Keratinocyte (primary cell): ENCODE data around the gene ACSM3. TPM values are rescaled to one million over a fixed set of nuclear protein-coding genes. Genes with fewer than 3 reads are reported as not detected.
"Not testable (repeated sequence)": the region's sequence is repeated elsewhere in the genome, so short reads cannot be mapped to it uniquely, and the experiment has no call there.

Experiments used
- DNase-seq: peaks from one replicate; pipeline ENCODE4 v3.0.0-alpha.2; 2011; ENCODE audit warnings: low read depth, missing footprints, low spot score
- FAIRE-seq: peaks from 2 replicates; lab custom pipeline; 2011; peaks lifted over from hg19 to GRCh38; lab: Jason Lieb, UNC
- H2AFZ ChIP-seq: 2 replicates; pipeline ENCODE4 v1.6.0; 2012; ENCODE audit warnings: low read length, control low read depth, inconsistent platforms; ENCODE audit not compliant: control insufficient read depth
- H3K27ac ChIP-seq: 2 replicates; pipeline ENCODE4 v1.5.1; 2011; ENCODE audit warnings: low read length; ENCODE audit not compliant: control insufficient read depth, insufficient read depth
- H3K27me3 ChIP-seq: 3 replicates; pipeline ENCODE4 v1.6.0; 2011; ENCODE audit warnings: low read length; ENCODE audit not compliant: control insufficient read depth, insufficient read depth; ENCODE audit errors: extremely low read depth
- H3K36me3 ChIP-seq, 2 experiments: 2 replicates in 1 of 2; 3 replicates in 1 of 2; pipeline ENCODE4 v1.5.1; 2011; ENCODE audit warnings: low read length in 2 of 2, mild to moderate bottlenecking in 1 of 2; ENCODE audit not compliant: control insufficient read depth in 2 of 2, insufficient read depth in 2 of 2; ENCODE audit errors: extremely low read depth in 1 of 2
- H3K4me1 ChIP-seq: 3 replicates; pipeline ENCODE4 v1.5.1; 2011; ENCODE audit warnings: low read length; ENCODE audit not compliant: control insufficient read depth, insufficient read depth; ENCODE audit errors: extremely low read depth
- H3K4me2 ChIP-seq: 3 replicates; pipeline ENCODE4 v1.6.0; 2011; ENCODE audit warnings: low read depth, low read length; ENCODE audit not compliant: control insufficient read depth, insufficient read depth; ENCODE audit errors: extremely low read depth
- H3K4me3 ChIP-seq, 3 experiments: fragments of 200-600 bp in 1 of 3; sonication (generic) in 1 of 3; 2 replicates in 2 of 3; 3 replicates in 1 of 3; pipeline ENCODE4 v1.5.1; 2011 to 2016; ENCODE audit warnings: low read length in 3 of 3, mild to moderate bottlenecking in 3 of 3, control low read depth in 2 of 3, inconsistent platforms in 1 of 3, low read depth in 1 of 3, mixed read lengths in 1 of 3, mixed run types in 1 of 3, moderate library complexity in 1 of 3; ENCODE audit not compliant: control insufficient read depth in 2 of 3, insufficient read depth in 2 of 3; ENCODE audit errors: extremely low read depth in 1 of 3
- H3K79me2 ChIP-seq: 2 replicates; pipeline ENCODE4 v1.6.0; 2012; ENCODE audit warnings: low read length; ENCODE audit not compliant: control insufficient read depth, insufficient read depth
- H3K9ac ChIP-seq: 3 replicates; pipeline ENCODE4 v1.6.0; 2011; ENCODE audit warnings: low read length; ENCODE audit not compliant: control insufficient read depth, insufficient read depth; ENCODE audit errors: extremely low read depth
- H3K9me1 ChIP-seq: 3 replicates; pipeline ENCODE4 v1.6.0; 2011; ENCODE audit warnings: low read length; ENCODE audit not compliant: control insufficient read depth, insufficient read depth; ENCODE audit errors: extremely low read depth
- H3K9me3 ChIP-seq: 2 replicates; pipeline ENCODE4 v1.5.1; 2012; ENCODE audit warnings: low read depth, low read length; ENCODE audit not compliant: control insufficient read depth
- H4K20me1 ChIP-seq: 3 replicates; pipeline ENCODE4 v1.6.0; 2011; ENCODE audit warnings: low read length; ENCODE audit not compliant: control insufficient read depth, insufficient read depth; ENCODE audit errors: extremely low read depth
- EZH2 ChIP-seq: IDR thresholded peaks from one replicate; pipeline ENCODE4 v1.6.1; 2012; ENCODE audit warnings: inconsistent platforms, mild to moderate bottlenecking, low read length, moderate library complexity
- dilution Hi-C: fragments of 300-500 bp; cut with MboI; formaldehyde crosslinking; loops from one replicate; pipeline ENCODE4 v1.7.0; 2020; ENCODE audit warnings: low sequenced_read_pairs; ENCODE audit not compliant: extremely low pct_ligation_motif_present
- polyA plus RNA-seq, 5 experiments: library from polyadenylated mRNA; depleted of rRNA in 3 of 5; stranded (reverse) in 3 of 5; stranded (forward) in 1 of 5; unstranded in 1 of 5; fragments of >200 nt; gene quantifications; 1 replicate in 1 of 5; 2 replicates in 3 of 5; 3 replicates in 1 of 5; pipeline versions ENCODE4 v1.2.1 to v1.2.3, GENCODE V29; 2011 to 2012; ENCODE audit warnings: missing spikeins in 2 of 5, low read depth in 1 of 5, low replicate concordance in 1 of 5
- TF ChIP-seq, protein P1 (sequence below), 3 experiments: IDR thresholded peaks in 1 of 3; conservative IDR thresholded peaks in 1 of 3; optimal IDR thresholded peaks in 1 of 3; 2 replicates in 2 of 3; 3 replicates in 1 of 3; pipeline versions ENCODE3 to v1.5.1; 2011; ENCODE audit warnings: low read length in 3 of 3, mild to moderate bottlenecking in 3 of 3, moderate library complexity in 2 of 3, control low read depth in 1 of 3, inconsistent platforms in 1 of 3; ENCODE audit not compliant: insufficient read depth in 2 of 3; ENCODE audit errors: extremely low read depth in 1 of 3

The ACSM3 gene
- polyA plus RNA-seq, 1 donor (not counting 4 experiments of a cell fraction or from before 2014, with no cell fraction given), result 0.38 TPM

DNA sequence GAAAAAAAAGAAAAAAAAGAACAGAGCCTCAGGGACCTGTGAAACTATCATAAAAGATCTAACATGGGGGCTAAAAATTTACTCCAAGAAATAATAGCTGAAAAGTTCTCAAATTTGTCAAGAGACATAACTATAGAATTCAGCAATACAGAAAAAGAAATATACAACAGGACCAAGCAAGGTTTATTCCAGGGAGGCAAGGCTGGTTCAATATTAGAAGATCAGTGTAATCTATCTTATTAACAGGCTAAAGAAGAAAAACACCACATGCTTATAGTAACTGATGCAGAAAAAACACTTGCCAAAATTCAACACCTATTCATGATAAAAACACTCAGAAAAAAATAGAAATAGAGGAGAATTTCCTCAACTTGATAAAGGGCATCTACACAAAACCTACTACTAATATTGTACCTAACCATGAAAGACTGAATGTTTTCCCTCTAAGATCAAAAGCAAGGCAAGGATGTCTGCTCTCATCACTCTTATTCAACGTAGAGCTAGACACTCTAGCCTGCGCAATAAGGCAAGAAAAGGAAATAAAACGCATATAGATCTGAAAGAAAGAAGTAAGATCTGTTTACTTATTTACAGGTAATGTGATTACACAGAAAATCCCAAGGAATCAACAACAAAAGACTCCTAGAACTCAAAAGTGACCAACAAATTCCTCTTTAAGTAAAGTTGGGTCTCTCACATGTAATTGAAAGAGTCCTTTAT is 1.2 kb upstream of the ACSM3 start:
- Histone ChIP-seq H4K20me1 (no peaks in the 10 kb centered on the region), H3K27ac (no peak overlapping the region), H3K79me2 (no peaks in the 10 kb centered on the region), H3K4me1 (peaks cover 5% of the 10 kb centered on the region), H2AFZ (no peak overlapping the region), H3K36me3 (no peaks in the 10 kb centered on the region), H3K27me3 (no peaks in the 10 kb centered on the region), H3K9me3 (no peaks in the 10 kb centered on the region), H3K4me3 (no peak overlapping the region), H3K9ac (no peak overlapping the region), H3K9me1 (no peaks in the 10 kb centered on the region), H3K4me2 (no peak overlapping the region)
- dilution Hi-C loops, result no loop called here
- TF ChIP-seq EZH2, result no peak
- TF ChIP-seq, protein P1, sequence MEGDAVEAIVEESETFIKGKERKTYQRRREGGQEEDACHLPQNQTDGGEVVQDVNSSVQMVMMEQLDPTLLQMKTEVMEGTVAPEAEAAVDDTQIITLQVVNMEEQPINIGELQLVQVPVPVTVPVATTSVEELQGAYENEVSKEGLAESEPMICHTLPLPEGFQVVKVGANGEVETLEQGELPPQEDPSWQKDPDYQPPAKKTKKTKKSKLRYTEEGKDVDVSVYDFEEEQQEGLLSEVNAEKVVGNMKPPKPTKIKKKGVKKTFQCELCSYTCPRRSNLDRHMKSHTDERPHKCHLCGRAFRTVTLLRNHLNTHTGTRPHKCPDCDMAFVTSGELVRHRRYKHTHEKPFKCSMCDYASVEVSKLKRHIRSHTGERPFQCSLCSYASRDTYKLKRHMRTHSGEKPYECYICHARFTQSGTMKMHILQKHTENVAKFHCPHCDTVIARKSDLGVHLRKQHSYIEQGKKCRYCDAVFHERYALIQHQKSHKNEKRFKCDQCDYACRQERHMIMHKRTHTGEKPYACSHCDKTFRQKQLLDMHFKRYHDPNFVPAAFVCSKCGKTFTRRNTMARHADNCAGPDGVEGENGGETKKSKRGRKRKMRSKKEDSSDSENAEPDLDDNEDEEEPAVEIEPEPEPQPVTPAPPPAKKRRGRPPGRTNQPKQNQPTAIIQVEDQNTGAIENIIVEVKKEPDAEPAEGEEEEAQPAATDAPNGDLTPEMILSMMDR (optimal IDR thresholded peaks at IDR 0.05 in 1 of 3, IDR thresholded peaks at IDR 0.05 in 1 of 3, conservative IDR thresholded peaks at IDR 0.05 in 1 of 3; ENCODE audit: extremely low read depth in 1 of 3, insufficient read depth in 2 of 3, low read length in 3 of 3), result no peak
- FAIRE-seq (no peak), DNase-seq (no peak)

DNA sequence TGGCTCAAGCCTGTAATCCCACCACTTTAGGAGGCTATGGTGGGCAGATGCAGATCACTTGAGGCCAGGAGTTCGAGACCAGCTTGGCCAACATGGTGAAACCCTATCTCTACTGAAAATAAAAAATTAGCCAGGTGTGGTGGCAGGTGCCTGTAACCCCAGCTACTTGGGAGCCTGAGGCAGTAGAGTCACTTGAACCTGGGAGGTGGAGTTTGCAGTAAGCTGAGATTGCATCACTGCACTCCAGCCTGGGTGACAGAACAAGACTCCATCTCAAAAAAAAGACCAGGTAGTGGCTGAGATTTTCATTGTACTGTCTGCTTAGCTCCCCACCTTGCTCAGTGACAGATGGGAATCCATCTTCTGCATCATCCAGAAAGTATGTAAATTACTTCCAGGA is 634 bp downstream of the ACSM3 start:
- dilution Hi-C loops, FAIRE-seq, H3K4me1 ChIP-seq, H2AFZ ChIP-seq, H3K79me2 ChIP-seq, H3K9me3 ChIP-seq, H4K20me1 ChIP-seq, H3K9me1 ChIP-seq, H3K9ac ChIP-seq, H3K4me2 ChIP-seq, H3K27me3 ChIP-seq, DNase-seq, H3K27ac ChIP-seq, H3K4me3 ChIP-seq, H3K36me3 ChIP-seq: not testable (repeated sequence)

DNA sequence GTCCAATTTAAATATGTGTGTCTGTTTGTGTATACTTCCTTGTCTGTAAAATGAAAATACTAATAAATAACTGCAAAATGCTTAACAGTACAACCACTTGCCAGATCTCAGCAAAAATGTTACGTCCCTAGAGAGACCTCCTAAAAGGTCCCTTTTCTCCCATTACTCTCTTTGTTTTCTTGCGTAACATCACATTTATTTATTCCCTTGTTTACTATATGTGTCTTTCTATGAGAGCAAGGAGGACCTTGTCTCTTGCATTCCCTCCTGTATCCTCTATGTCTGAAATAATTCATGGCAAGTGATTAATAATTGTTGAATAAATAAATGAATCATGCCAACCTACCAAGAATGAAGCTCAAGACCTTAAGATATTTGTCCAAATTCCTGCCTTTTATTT is 1.9 kb downstream of the ACSM3 start:
- no peak overlapping the region for H3K4me3 ChIP-seq
- no peaks in the 10 kb centered on the region for H3K9me1 ChIP-seq
- FAIRE-seq, result no peak
- no peak overlapping the region for H3K4me2 ChIP-seq
- no peak overlapping the region for H3K27ac ChIP-seq
- dilution Hi-C loops, result no loop called here
- no peaks in the 10 kb centered on the region for H3K9me3 ChIP-seq
- no peaks in the 10 kb centered on the region for H3K79me2 ChIP-seq
- DNase-seq, result no peak
- no peak overlapping the region for H2AFZ ChIP-seq
- no peaks in the 10 kb centered on the region for H4K20me1 ChIP-seq
- H3K36me3 ChIP-seq, result no peaks in the 10 kb centered on the region
- H3K27me3 ChIP-seq, result no peaks in the 10 kb centered on the region
- peaks cover 5% of the 10 kb centered on the region for H3K4me1 ChIP-seq
- H3K9ac ChIP-seq, result no peak overlapping the region
- TF ChIP-seq, protein P1 (optimal IDR thresholded peaks at IDR 0.05 in 1 of 3, IDR thresholded peaks at IDR 0.05 in 1 of 3, conservative IDR thresholded peaks at IDR 0.05 in 1 of 3; ENCODE audit: extremely low read depth in 1 of 3, insufficient read depth in 2 of 3, low read length in 3 of 3), result no peak
- no peak for TF ChIP-seq EZH2
